HG02981 (cell line): ENCODE results near the gene JAKMIP1.

ENCODE experiments used
- ATAC-seq: cut with Tn5 transposase; IDR thresholded peaks from one replicate; pipeline ENCODE4 v1.9.1; 2021; ENCODE audit warnings: mild to moderate bottlenecking, moderate library complexity; ENCODE audit not compliant: unreplicated experiment

JAKMIP1 gene

DNA sequence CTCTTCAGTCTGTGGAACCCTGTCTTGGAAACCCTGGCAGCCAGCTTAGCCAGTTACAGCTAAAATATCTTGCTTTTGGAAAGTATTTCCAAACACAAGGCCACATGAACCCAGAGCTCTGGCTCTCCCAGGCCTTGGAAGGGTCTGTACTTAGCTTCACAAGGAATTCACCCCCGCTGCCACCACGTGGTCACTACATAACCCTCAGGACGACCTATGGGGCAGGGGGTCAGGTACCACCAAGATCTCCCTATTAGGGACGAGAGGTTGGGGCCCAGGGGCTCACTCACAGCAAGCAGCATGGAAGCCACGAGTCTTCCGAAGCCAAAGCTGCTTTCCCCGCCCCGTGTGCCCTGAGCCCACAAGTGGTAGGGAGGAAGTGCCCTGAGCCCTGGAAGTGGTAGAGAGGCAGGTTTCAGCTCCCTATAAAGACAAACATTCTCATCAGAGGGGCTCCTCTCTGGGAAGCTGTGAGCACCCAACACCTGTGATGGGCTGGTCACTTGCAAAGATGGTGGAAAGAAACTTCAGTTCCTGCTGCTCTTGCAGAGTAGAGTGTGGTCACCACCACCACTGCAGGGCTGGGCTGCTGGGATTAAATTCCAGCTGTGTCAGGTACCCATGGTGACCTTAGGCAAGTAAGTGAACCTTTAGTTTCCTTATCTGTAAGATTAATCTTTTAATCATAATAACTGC lies 4.7 kb upstream of the JAKMIP1 start:
- no peak for ATAC-seq

DNA sequence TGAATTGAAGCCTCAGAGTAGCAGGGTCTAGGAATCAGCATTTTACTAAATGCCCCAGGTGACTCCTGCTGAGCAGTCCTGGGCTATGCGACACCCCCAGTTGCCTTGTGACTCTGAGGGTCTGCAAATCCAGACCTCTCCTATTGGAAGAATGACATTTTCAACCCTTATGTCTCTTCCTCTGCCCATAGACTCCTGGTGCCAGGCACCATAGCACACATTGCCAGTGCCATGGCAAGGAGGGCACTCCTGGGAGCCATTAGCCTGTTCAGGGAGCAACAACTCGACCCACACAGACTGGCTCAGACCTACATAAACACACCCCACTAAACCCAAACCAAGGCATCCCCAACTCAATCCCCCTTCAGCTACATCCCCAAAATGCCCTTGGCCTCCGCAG lies 3.7 kb upstream of the JAKMIP1 start:
- no peak for ATAC-seq

DNA sequence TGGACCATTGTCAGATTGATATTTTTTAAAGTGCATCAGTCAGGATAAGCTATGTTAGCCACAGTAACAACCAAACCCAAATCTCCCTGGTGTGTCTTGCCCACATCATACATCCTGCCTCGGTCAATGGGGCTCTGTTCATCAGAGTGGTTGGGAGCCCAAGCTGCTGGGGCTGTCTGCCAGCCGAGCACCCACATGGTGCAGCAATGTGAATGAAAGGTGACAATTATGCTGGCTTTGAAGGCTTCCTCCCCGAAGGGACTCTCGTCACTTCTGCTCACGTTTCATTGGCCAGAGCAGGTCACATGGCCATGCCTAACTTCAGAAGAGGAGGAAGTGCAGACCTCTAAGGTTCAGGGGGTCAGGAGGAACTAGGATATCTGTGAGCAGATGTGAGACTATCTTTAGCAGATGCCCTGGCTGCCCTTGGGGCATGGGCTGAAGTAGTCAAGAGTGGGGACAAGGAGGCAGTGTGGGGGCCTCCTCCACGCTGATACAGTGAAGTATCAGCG lies 1.3 kb upstream of the JAKMIP1 start:
- no peak for ATAC-seq

DNA sequence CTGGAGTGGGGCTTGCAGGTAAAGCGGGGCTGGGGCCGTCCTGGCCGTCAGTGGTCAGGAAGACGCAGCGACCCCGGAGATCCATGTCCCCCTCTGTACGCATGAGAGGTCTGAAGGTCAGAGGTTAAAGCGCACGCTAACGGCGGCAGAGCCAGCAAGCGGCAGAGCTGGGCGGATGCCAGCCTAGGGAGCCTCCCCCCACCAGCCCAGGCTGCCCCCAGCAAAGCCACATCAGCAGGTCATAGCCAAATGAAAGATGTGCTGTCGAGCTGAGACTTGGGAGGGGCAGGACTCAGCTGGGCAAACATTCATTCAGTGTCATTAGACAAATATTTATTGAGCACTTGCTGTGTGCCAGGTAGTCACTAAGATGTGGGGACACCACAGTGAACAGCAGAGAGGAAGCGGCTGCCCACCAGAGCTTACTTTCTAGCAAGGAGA lies 593 bp upstream of the JAKMIP1 start:
- ATAC-seq, result no peak

DNA sequence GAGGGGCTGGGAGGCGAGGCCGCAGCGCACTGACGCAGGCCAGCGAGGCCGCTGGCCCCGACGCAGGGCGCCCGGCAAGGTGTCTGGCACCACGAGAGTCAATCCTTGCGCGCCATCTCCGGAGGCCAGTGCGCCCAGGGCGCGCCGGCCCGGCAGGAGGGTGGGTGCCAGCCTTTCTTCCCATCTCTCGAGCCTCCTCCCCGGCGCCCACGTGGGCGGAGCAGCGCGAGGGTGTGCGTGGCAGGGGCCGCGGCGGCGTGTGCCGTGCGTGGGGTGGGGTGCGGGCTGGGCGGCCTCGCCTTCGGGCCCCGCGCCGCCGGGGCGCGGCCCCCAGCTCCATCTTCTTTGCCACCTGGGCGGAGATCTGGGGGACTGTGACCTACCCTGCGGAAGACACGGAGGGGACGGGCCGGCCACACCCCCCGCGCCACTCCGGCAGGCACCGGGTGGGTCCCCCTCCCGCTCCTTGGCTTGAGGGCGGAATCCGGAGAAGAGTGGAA lies 877 bp downstream of the JAKMIP1 start:
- ATAC-seq, result no peak

DNA sequence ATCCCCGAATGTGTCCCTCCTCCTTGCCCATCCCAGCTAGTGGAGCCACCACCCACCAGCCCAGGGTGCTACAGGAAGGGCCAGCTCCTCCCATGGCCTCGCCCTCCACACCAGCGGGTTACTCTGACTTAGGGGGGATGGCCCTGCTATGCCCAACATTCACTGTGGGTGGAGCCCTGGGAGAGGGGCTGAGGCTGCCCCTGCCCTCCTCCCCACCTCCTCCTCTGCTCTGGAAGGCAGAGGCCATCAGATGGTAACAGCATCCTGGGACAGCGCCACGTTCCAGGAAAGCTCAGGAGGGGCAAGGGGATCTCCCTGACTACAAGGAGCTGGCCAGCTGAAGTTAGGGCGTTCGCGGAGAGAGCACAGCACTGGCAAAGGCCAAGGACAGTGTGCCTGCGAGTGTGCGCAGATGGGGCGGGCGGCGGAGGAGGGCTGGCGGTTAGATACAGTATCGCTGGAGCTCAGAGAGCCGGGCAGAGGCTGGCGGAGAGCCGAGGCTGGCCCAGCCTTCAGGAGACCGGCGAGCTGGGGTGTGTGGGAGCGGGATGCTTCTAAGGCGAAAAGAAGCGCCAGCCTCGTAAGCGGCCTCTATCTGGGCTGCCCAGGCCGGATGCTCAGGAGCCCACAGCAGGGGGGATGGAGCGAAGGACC lies 1.5 kb downstream of the JAKMIP1 start:
- no peak for ATAC-seq

DNA sequence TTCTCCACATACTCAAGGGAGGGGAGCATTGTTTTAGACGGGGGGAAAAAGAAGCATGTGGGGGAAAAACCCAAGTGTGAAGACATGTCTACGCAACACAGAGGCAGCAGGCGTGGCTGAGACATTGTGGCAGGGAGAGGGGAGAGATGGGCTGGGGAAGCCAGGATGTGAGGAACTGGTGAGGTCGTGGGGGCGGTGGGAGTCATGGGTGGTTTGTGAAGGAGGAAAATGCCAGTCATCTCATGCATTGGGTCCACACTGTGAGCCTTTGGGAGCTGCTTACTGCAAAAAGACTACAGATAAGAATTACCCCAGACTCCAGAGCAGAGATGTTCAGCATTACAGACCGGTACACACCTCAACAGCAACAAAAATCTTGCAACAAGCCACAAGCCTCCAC lies 2.1 kb downstream of the JAKMIP1 start:
- ATAC-seq, result no peak

DNA sequence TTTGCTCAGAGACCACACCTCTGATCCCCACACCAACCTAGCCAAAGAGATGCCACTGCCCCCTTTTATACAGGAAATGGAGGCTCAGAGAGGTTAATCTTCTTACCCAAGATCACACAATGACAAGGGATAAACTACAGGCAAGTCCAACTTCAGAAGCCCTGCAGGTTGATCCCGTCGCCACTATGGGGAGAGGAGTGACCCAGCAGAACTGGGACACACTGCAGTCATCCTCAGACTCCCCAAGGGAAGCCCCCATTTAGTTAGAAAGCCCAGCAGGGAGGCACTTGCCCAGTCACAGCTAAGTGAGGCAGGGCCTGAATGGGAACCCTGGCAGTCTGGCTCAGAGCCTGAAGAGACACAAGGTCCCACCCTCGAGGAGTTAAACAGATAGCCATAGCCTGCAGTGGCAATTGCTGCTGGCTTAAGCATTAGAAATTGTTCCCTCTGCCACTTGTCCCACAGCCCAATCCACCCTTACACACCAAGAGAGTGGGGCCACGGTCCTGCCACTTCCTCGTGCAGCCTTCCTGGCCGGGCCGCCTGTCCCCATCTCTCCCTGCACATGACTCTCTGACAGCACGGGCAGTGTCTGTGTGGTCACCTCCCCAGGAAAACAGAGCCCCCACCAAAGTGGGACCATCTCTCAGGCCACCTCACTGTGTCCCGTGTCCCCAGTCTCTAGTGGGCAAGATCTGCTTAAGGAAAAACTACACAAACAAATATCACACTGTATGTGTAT lies 2.7 kb downstream of the JAKMIP1 start:
- ATAC-seq, result no peak

DNA sequence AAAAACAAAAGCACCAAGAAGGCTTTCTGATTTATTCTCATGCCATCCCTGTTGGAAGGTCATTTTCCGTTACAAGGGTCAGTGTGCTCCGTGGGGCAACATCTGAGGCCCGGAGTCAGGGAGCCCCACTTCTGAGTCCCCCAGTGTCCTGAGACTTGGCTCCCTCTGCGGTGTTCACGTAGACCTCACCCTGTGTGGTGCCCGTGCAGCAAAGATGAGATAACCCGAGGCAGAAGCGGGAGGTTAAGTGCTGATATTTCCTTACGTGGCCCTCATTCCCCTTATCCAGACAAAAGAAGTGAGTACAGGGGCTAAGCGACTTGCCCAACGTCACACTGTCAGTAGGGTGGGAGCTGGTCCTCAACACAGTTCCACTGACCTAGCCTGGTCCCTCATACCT lies 3.5 kb downstream of the JAKMIP1 start:
- ATAC-seq, result no peak

DNA sequence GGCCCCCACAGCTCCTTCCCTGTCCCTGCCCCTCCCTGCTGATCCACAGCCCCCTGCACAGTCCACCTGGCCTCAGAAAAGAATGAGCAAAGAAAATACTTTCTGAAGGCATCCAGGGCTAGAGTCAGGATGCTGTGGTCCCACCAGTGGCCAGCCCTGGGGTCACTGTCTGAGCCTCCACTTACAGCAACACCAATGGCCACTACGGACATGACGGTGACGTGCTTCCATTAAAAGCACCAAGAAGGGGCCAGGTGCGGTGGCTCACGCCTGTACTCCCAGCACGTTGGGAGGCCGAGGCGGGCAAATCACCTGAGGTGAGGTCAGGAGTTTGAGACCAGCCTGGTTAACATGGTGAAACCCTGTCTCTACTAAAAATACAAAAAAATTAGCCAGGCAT lies 4.0 kb downstream of the JAKMIP1 start:
- no peak for ATAC-seq

DNA sequence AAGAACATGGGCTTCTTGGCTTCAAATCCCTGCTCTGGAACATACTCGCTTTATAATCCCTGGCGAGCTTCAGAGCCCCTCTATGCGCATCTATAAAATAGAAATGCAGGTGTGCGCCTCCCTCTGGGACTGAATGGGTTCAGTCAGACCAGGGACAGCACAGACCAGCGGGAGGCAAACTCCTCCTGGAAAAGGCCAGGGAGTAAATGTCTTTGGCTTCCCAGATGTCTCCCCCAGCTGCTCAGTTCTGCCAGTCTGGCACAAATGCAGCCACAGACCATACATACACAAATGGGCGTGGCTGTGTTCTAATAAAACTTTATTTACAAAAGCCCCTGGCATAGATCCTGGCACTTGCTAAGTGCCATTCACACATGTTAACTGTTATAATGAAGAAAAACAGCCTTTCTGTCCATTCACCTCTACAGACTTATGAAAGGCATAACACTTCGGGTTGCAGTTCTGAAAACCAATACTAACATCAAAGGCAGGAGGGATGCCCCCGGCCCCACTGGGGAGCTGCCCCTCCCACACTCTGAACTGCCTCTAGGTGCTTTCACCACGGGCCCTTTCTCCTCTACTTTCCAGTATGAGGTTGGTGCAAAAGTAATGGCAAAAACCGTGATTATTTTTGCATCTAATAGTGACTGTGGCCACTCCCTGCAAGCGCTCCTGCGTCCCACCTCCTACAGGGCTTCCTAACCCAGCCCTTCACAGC lies 4.6 kb downstream of the JAKMIP1 start:
- no peak for ATAC-seq

DNA sequence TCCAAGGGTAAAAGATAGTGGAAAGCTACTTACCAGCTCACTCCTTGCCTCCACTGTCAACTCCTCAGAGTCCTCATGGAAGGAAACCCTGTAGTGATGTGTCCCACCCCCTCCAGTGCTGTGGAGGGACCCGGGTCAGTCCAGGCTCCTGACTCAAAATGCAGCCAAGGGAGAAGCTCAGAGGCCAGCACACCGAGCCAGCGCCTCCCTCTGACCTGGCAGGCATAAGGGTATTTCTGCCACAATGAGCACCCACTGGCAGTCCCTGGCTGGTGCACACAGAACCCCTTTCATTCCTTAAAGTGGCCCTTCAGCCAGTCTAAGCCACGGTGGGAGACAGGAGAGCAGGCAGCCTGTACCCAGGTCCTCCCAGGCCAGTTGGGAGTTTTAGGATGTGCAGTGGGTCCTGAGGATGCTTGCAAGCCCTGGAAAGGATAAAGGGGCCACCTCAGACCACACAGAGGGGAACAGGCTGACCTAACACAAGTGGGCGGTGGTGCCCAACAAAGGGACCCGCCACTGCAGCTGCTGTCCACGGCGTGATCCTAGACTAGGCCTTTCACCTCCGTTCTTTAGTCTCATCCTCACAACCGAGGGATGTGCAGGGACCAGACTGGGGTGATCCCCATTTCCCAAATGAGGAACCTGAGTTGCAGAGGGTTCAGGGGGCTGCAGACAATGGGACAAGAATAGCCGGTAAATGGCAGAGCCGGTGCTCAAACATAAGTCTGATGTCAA lies 5.7 kb downstream of the JAKMIP1 start:
- no peak for ATAC-seq

DNA sequence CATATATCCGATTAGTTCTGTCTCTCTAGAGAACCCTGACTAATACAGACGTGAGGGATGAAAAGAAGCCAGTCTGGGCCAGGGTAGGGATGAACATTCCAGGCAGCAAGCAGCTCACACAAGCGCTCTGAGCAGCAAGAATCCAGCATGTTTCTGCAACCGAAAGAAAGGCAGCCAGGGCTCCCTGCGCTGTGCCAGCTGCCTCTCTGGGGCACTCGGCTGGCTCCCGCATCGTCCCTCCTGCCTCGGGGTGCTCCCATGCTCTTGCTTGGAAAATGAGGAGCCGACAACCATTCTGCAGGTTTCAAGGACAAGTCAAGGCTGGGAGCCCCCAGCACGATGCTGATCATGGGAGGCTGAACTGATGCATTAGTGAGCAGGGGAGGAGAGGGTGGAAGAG lies 7.0 kb downstream of the JAKMIP1 start:
- ATAC-seq, result no peak

DNA sequence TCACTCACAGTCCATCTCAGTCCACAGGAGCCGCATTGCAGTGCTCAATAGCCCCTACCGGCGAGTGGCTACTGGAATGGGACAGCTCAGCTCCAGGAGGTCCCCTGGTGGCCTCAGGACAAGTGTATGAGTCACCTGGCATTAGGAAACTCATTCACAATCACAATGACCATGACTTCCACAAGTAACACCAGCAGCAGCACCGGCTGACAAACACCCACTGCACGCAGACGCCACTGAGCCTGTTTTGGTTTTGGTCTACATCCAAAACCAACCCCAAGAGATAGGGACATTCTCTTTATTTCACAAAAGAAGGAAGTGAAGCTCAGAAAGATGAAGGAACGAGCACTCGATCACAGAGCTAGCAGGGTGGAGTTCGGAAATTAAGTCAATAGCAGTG lies 8.1 kb downstream of the JAKMIP1 start:
- no peak for ATAC-seq

DNA sequence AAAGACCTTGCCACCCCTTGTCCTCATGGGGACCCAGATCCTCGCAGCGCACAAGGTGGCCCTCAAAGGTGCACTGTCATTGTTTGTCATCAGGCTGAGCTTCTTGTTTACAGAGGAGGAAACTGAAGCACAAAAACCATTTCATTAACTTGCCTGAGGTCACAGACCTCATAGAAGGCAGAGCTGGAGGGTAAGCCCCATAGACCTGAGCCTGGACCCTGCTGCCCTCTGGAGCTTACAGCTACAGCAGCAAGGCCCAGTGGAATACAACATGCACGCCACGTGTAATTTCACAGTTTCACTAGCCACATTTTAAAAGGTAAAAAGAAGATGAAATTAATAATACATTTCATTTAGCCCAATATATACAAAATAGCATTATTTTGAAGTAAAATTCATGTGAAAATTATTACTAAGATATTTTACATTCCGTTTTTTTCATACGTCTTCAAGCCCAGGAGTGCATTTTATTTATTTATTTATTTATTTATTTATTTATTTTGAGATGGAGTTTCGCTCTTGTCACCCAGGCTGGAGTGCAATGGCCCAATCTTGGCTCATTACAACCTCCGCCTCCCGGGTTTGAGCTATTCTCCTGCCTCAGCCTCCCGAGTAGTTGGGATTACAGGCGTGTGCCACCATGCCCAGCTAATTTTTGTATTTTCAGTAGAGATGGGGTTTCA lies 8.8 kb downstream of the JAKMIP1 start:
- ATAC-seq, result no peak

DNA sequence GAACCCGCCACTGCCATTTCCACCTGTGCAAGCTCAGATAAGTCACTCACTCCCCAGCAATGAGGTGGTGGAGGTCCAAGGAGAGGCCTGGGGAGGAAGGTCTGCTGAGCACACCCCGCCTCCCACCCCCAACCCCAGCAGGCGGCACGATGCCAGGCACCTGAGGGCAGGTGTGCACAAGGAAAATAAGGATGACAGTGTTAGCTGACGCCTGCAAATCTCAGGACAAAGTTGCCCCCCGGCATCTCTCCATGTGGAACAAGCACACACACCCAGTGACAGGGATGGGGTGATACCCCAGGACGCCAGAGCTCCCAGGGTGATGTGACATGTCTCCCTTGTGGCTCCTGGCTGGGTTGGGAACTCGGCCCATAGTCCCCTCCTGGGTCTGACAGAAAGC lies 9.9 kb downstream of the JAKMIP1 start:
- no peak for ATAC-seq

DNA sequence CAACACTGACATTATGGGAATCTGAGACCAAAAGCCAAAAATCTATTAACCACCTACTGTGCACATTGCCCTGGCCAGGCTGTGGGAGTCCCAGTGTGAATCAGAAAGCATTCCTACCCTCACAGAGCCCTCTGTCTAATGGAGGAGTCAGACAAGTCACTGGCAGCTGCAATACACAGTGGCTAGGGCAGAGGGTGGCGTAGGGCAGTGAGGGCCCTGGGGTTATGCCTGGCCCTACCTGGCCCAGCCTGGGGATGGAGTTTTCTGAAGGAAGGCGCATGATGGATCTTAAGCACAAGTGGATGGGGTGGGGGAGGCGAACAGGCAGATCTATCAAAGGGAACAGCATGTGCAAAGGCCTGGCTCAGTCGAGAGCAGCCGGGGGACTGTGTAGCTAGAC lies 10.8 kb downstream of the JAKMIP1 start:
- ATAC-seq, result no peak

DNA sequence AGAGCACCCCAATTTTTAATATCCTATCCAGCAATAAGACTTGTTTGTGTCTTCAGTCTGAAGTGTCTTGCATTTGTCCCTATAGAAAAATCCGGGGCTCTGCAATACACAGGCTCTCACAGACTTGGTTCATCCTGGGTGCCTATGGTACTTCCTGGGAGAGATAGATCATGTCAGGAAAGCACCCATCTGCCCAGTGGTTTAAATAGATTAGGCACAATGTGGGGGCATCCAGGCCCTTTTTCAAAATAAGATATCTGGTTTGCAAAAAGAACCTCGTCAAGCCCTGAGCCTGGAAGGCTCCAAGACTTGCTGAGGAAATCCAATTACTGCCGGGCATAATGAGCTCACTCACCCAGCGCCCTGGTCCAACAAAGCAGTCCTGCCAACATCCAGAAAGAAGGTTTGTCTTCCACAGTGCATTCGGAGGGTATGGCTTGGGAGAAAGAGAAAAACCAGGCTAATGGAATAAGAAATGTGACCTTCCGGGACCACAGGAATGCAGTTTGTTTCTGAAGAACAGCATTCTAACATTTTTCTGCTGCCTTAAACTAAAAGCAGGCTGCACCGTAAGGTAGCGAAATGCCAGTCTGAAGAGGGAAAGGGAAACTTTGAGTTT lies 11.6 kb downstream of the JAKMIP1 start:
- ATAC-seq, result no peak

DNA sequence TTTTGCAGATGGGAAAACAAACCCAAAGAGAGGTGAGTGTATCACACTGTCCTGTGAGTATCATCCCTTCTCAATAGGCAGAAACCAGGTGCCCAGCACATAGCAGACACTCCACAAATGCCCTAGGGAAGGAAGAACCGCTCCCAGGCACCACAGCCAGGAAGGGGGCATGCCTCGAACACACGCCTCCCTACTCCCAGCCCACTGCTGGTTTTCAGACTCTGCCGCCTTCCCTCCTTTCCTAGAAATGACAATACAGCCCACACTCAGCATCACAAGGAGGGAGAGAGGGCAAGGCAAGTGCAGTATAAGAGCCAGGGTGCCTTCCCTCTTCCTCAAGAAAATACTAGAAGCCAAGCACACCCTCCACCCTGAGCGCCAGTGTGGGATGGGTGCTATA lies 16.2 kb downstream of the JAKMIP1 start:
- ATAC-seq, result no peak
